Glutamatergic neuron (in vitro differentiated cells): ENCODE data around the gene EYS. TPM values are rescaled to one million over a fixed set of nuclear protein-coding genes. Genes with fewer than 3 reads are reported as not detected.

Source experiments
- DNase-seq: peaks from one replicate; pipeline ENCODE4 v3.0.0; 2022
- H3K27ac Mint-ChIP-seq: one replicate; pipeline ENCODE4 v1.8.0; 2020; ENCODE audit warnings: mild to moderate bottlenecking, mixed read lengths, inconsistent platforms; ENCODE audit not compliant: unreplicated experiment
- H3K27me3 Mint-ChIP-seq: one replicate; pipeline ENCODE4 v1.8.0; 2020; ENCODE audit warnings: mild to moderate bottlenecking, moderate library complexity, mixed read lengths, inconsistent platforms; ENCODE audit not compliant: unreplicated experiment
- H3K36me3 Mint-ChIP-seq: one replicate; pipeline ENCODE4 v1.8.0; 2020; ENCODE audit warnings: mild to moderate bottlenecking, mixed read lengths, inconsistent platforms; ENCODE audit not compliant: unreplicated experiment
- H3K4me1 Mint-ChIP-seq: one replicate; pipeline ENCODE4 v1.8.0; 2020; ENCODE audit warnings: mild to moderate bottlenecking, low read depth, mixed read lengths, inconsistent platforms; ENCODE audit not compliant: unreplicated experiment
- H3K4me3 Mint-ChIP-seq: one replicate; pipeline ENCODE4 v1.8.0; 2020; ENCODE audit warnings: mild to moderate bottlenecking, mixed read lengths, inconsistent platforms; ENCODE audit not compliant: unreplicated experiment
- H3K9me3 Mint-ChIP-seq: one replicate; pipeline ENCODE4 v1.8.0; 2020; ENCODE audit warnings: mild to moderate bottlenecking, moderate library complexity, mixed read lengths, inconsistent platforms; ENCODE audit not compliant: unreplicated experiment
- CTCF ChIP-seq: fragments of 200-600 bp; sonication (generic); IDR thresholded peaks from one replicate; pipeline ENCODE4 v1.5.0; 2021; ENCODE audit not compliant: partially characterized antibody, unreplicated experiment
- total RNA-seq: library from RNA; stranded (reverse); fragmentation: NEBNext Ultra II Directional; extraction: Animal tissue kit (Norgen Biotek cat#: 25700); gene quantifications from one replicate; pipeline ENCODE4 v1.2.1, GENCODE V29; 2021; ENCODE audit not compliant: unreplicated experiment

Gene EYS
- total RNA-seq, 1 donor from 2014 or later = 13.2 TPM

DNA sequence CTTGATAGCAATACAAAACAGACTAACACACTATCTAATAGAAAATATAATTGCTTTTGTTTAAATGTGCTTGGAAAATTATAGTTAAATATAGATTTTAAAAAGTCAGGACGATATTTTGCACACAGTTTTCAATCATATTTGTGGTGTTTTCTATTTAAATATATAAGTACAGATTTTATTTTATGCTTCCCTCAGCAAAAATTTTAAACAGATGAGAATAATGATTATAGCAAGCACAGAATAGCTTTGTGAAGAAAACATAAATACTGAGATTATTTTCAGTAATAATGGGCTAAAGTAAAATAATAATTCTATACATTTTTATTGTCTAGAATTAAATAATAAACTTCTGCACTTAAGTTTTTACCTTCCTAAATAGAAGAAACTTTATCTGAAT lies 1262.0 kb downstream of the EYS start:
- no peak overlapping the region for H3K4me3 Mint-ChIP-seq
- no peak for DNase-seq

GRCh38 chr6:64439274-64439673 lies 1267.8 kb downstream of the EYS start:
- no peak overlapping the region for H3K27ac Mint-ChIP-seq
- DNase-seq = no peak
- H3K4me1 Mint-ChIP-seq = no peaks in the 10 kb centered on the region
- H3K27me3 Mint-ChIP-seq = no peaks in the 10 kb centered on the region
- peaks cover 3% of the 10 kb centered on the region for H3K9me3 Mint-ChIP-seq
- peaks cover 5% of the 10 kb centered on the region for H3K36me3 Mint-ChIP-seq
- TF ChIP-seq CTCF = no peak
- H3K4me3 Mint-ChIP-seq = no peak overlapping the region

More for the DNA sequence above, 1262.0 kb downstream of the EYS start:
- Mint-ChIP-seq H3K27ac (no peak overlapping the region), H3K27me3 (peaks cover 4% of the 10 kb centered on the region), H3K36me3 (peaks cover 5% of the 10 kb centered on the region), H3K9me3 (peaks cover 6% of the 10 kb centered on the region), H3K4me1 (no peaks in the 10 kb centered on the region)
- TF ChIP-seq CTCF = no peak

- Mint-ChIP-seq H3K27ac (no peak overlapping the region), H3K36me3 (no peaks in the 10 kb centered on the region), H3K27me3 (no peaks in the 10 kb centered on the region), H3K9me3 (peaks cover 3% of the 10 kb centered on the region), H3K4me3 (no peak overlapping the region), H3K4me1 (no peaks in the 10 kb centered on the region)
- TF ChIP-seq CTCF = no peak
- DNase-seq = no peak
Observed at GRCh38 chr6:64437996-64438395, 1269.0 kb downstream of the EYS start.

- Mint-ChIP-seq H3K27ac (no peak overlapping the region), H3K36me3 (no peaks in the 10 kb centered on the region), H3K27me3 (no peaks in the 10 kb centered on the region), H3K9me3 (peaks cover 2% of the 10 kb centered on the region), H3K4me3 (no peak overlapping the region), H3K4me1 (no peaks in the 10 kb centered on the region)
- TF ChIP-seq CTCF = no peak
- no peak for DNase-seq
Observed at GRCh38 chr6:64429926-64430325, 1277.1 kb downstream of the EYS start.

DNA sequence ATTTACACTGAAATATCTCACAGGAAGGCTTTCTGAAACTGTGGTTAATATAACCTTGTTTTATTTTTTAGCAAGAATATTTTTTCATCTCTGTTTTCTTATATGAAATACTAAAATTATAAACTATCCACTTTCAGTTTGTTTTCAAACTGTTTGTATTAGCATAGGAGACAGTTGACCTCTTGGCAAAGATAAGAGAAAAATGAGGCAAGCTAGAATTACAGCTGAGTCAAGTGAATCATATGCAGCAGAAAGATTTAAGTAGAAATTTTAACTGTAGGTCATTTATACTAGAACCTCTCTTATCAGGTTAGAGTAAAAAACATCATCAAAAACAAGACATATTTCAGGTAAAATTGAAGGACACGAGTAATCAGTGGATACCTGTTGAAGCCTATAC lies 1278.8 kb downstream of the EYS start:
- no peak for TF ChIP-seq CTCF

More for the DNA sequence above, 1278.8 kb downstream of the EYS start:
- Mint-ChIP-seq H3K4me3 (no peak overlapping the region), H3K27ac (no peak overlapping the region), H3K27me3 (no peaks in the 10 kb centered on the region), H3K9me3 (peaks cover 2% of the 10 kb centered on the region), H3K36me3 (no peaks in the 10 kb centered on the region), H3K4me1 (no peaks in the 10 kb centered on the region)
- DNase-seq = no peak
